HepG2 (cell line): ENCODE data around the gene SRRT. TPM values are rescaled to one million over a fixed set of nuclear protein-coding genes. Genes with fewer than 3 reads are reported as not detected.
A peak's percentile ranks its signal among the peaks of the same experiment; 100 is the strongest.

ENCODE experiments used
- ATAC-seq: fragments of 200-7000 bp; cut with Tn5 transposase; 3 replicates; pipeline ENCODE4 v1.9.1; 2020; ENCODE audit warnings: mild to moderate bottlenecking, moderate library complexity
- BruUV-seq: library from RNA; stranded (reverse); fragments of 400-500 nt; replicated peaks from 2 replicates; lab custom pipeline; 2021; lab: Mats Ljungman, UMichigan
- CTCF ChIA-PET: fragments of 300-600 bp; formaldehyde crosslinking; extraction: SDS; loops from one replicate; lab custom pipeline; 2021; ENCODE audit warnings: low total read pairs, inconsistent platforms, low intra/inter-chr PET ratio; lab: Yijun Ruan, JAX
- POLR2A ChIA-PET: fragments of 350-600 bp; sonication (Branson Sonifier 250); formaldehyde crosslinking; loops from one replicate; lab custom pipeline; 2020; ENCODE audit warnings: antibody characterized with exemption, inconsistent platforms; lab: Yijun Ruan, JAX
- DNase-seq: peaks from one replicate; pipeline ENCODE4 v3.0.0-alpha.2; 2015; ENCODE audit warnings: low spot score
- FAIRE-seq: peaks from 3 replicates; lab custom pipeline; 2011; peaks lifted over from hg19 to GRCh38; lab: Jason Lieb, UNC
- H2AFZ ChIP-seq: one replicate; pipeline ENCODE4 v1.6.1; 2011; ENCODE audit warnings: low read length, inconsistent platforms
- H3K27ac ChIP-seq: fragments of 300-600 bp; 3 replicates; pipeline ENCODE4 v1.8.0; 2011; ENCODE audit warnings: mixed run types, mild to moderate bottlenecking, mixed read lengths, low read length, inconsistent platforms; ENCODE audit not compliant: insufficient read depth; ENCODE audit errors: extremely low read length
- H3K27me3 ChIP-seq, 2 experiments: fragments of 200-600 bp in 1 of 2; 2 replicates in 1 of 2; 3 replicates in 1 of 2; pipeline versions ENCODE4 v1.6.0 to v1.8.0; 2011; ENCODE audit warnings: low read length in 2 of 2, mild to moderate bottlenecking in 2 of 2, moderate library complexity in 2 of 2, inconsistent platforms in 1 of 2; ENCODE audit not compliant: insufficient read depth in 2 of 2, control insufficient read depth in 1 of 2
- H3K36me3 ChIP-seq, 2 experiments: fragments of 200-600 bp in 1 of 2; replicated peaks in 1 of 2; 2 replicates in 1 of 2; 3 replicates in 1 of 2; pipeline versions ENCODE4 v1.5.1 to v1.8.0; 2011; ENCODE audit warnings: low read length in 2 of 2, inconsistent platforms in 1 of 2; ENCODE audit not compliant: insufficient read depth in 2 of 2, control insufficient read depth in 1 of 2
- H3K4me1 ChIP-seq: 2 replicates; pipeline ENCODE4 v1.5.1; 2012; ENCODE audit warnings: low read length, inconsistent platforms; ENCODE audit not compliant: insufficient read depth
- H3K4me2 ChIP-seq: 2 replicates; pipeline ENCODE4 v1.6.0; 2011; ENCODE audit warnings: low read depth, low read length, inconsistent platforms
- H3K4me3 ChIP-seq, 3 experiments: fragments of 200-600 bp in 1 of 3; sonication (generic), shearing (Covaris generic) in 1 of 3; replicated peaks in 1 of 3; 2 replicates each; pipeline ENCODE4 v1.5.1; 2011 to 2016; ENCODE audit warnings: low read length in 3 of 3, inconsistent platforms in 2 of 3, low read depth in 2 of 3, mild to moderate bottlenecking in 2 of 3, control low read depth in 1 of 3, mixed read lengths in 1 of 3; ENCODE audit not compliant: insufficient read depth in 1 of 3
- H3K79me2 ChIP-seq: one replicate; pipeline ENCODE4 v1.6.1; 2011; ENCODE audit warnings: low read length, inconsistent platforms; ENCODE audit not compliant: insufficient read depth
- H3K9ac ChIP-seq: 2 replicates; pipeline ENCODE4 v1.6.0; 2011; ENCODE audit warnings: mild to moderate bottlenecking, low read depth, low read length, inconsistent platforms; ENCODE audit not compliant: insufficient read depth
- H3K9me3 ChIP-seq: 2 replicates; pipeline ENCODE4 v1.5.1; 2012; ENCODE audit warnings: mild to moderate bottlenecking, low read length
- H4K20me1 ChIP-seq: 2 replicates; pipeline ENCODE4 v1.6.0; 2011; ENCODE audit warnings: inconsistent platforms, mild to moderate bottlenecking, low read length, moderate library complexity; ENCODE audit not compliant: insufficient read depth
- CCDC6 ChIP-seq: sonication (generic); formaldehyde crosslinking; IDR thresholded peaks from 2 replicates; pipeline ENCODE4 v1.8.1; 2022; ENCODE audit warnings: mild to moderate bottlenecking, missing genetic modification reagents, moderate library complexity
- GLI4 ChIP-seq: sonication (generic); formaldehyde crosslinking; IDR thresholded peaks from 2 replicates; pipeline ENCODE4 v1.5.1; 2020; ENCODE audit warnings: missing genetic modification reagents, mild to moderate bottlenecking, moderate library complexity, borderline replicate concordance
- HOXA3 ChIP-seq: sonication (generic); formaldehyde crosslinking; IDR thresholded peaks from 2 replicates; pipeline ENCODE4 v1.5.0; 2020; ENCODE audit warnings: missing genetic modification reagents
- MYC ChIP-seq: sonication (generic); formaldehyde crosslinking; IDR thresholded peaks from 2 replicates; pipeline ENCODE4 v1.9.0; 2021; ENCODE audit warnings: missing genetic modification reagents, borderline replicate concordance
- NFIC ChIP-seq: IDR thresholded peaks from 2 replicates; pipeline ENCODE4 v1.6.1; 2012; ENCODE audit warnings: mild to moderate bottlenecking, low read length, inconsistent platforms
- PCBP1 ChIP-seq: fragments of 200-400 bp; formaldehyde crosslinking; IDR thresholded peaks from 2 replicates; pipeline ENCODE4 v1.6.1; 2017; ENCODE audit warnings: mild to moderate bottlenecking, low read depth, low read length, borderline replicate concordance
- RNF219 ChIP-seq: sonication (generic); formaldehyde crosslinking; IDR thresholded peaks from 2 replicates; pipeline ENCODE4 v1.5.0; 2020; ENCODE audit warnings: mild to moderate bottlenecking, missing genetic modification reagents
- SAFB2 ChIP-seq: sonication (generic); formaldehyde crosslinking; IDR thresholded peaks from 2 replicates; pipeline ENCODE4 v1.5.1; 2020; ENCODE audit warnings: missing genetic modification reagents, low read depth, mild to moderate bottlenecking, borderline replicate concordance
- ZFP90 ChIP-seq: sonication (generic); formaldehyde crosslinking; IDR thresholded peaks from 2 replicates; pipeline ENCODE4 v1.8.0; 2022; ENCODE audit warnings: missing genetic modification reagents, mild to moderate bottlenecking, inconsistent platforms, borderline replicate concordance
- ZNF160 ChIP-seq: sonication (generic); formaldehyde crosslinking; IDR thresholded peaks from 2 replicates; pipeline ENCODE4 v1.8.0; 2022; ENCODE audit warnings: mild to moderate bottlenecking, inconsistent platforms, missing genetic modification reagents
- ZNF232 ChIP-seq: sonication (generic); formaldehyde crosslinking; IDR thresholded peaks from 2 replicates; pipeline ENCODE4 v1.4.0; 2020; ENCODE audit warnings: missing genetic modification reagents, borderline replicate concordance
- ZNF44 ChIP-seq: sonication (generic); formaldehyde crosslinking; IDR thresholded peaks from 2 replicates; pipeline ENCODE4 v1.5.1; 2020; ENCODE audit warnings: mild to moderate bottlenecking, missing genetic modification reagents
- ZNF513 ChIP-seq: sonication (generic); formaldehyde crosslinking; conservative IDR thresholded peaks from 2 replicates; pipeline ENCODE4 v1.5.0; 2020; ENCODE audit warnings: missing genetic modification reagents
- ZNF557 ChIP-seq: sonication (generic); formaldehyde crosslinking; IDR thresholded peaks from 2 replicates; pipeline ENCODE4 v1.4.0; 2020; ENCODE audit warnings: missing genetic modification reagents
- ZNF616 ChIP-seq: sonication (generic); formaldehyde crosslinking; IDR thresholded peaks from 2 replicates; pipeline ENCODE4 v1.5.0; 2020; ENCODE audit warnings: low read depth, mild to moderate bottlenecking, missing genetic modification reagents
- ZNF709 ChIP-seq: sonication (generic); formaldehyde crosslinking; IDR thresholded peaks from 2 replicates; pipeline ENCODE4 v1.5.0; 2020; ENCODE audit warnings: mild to moderate bottlenecking, missing genetic modification reagents
- WGBS: methylation state at CpG from one replicate; pipeline ENCODE4 v1.1.6; 2017; ENCODE audit warnings: low lambda C conversion rate; 5-methylcytosine and 5-hydroxymethylcytosine counted together
- in situ Hi-C: cut with HindIII; loops from 2 replicates; pipeline ENCODE4 v1.10.0; 2017; ENCODE audit warnings: low pct_unique_long_range_greater_than_20kb; ENCODE audit not compliant: extremely low pct_ligation_motif_present
- intact Hi-C: fragments of 100-400 bp; cut with micrococcal nuclease; formaldehyde crosslinking; loops from one replicate; pipeline ENCODE4 v1.10.0; 2022; ENCODE audit not compliant: unreplicated experiment
- polyA plus RNA-seq, 8 experiments: library from polyadenylated mRNA; depleted of rRNA in 3 of 8; stranded (reverse) in 7 of 8; unstranded in 1 of 8; fragments of >200 nt; fragmentation: Illumina TruSeq in 4 of 8; extraction: Trizol in 4 of 8; gene quantifications; 2 replicates each; pipeline versions ENCODE4 v1.2.1 to v1.2.3, GENCODE V29; 2011 to 2016; ENCODE audit warnings: low read depth in 4 of 8, missing spikeins in 1 of 8, mixed read lengths in 1 of 8; ENCODE audit not compliant: insufficient read depth in 1 of 8
- total RNA-seq, 5 experiments: library from RNA; depleted of rRNA; stranded (reverse); fragments of >200 nt; fragmentation: Illumina TruSeq; extraction: Trizol; gene quantifications; 2 replicates each; pipeline ENCODE4 v1.2.3, GENCODE V29; 2016; ENCODE audit warnings: low read depth in 1 of 5
- TF ChIP-seq, protein P1 (sequence below): sonication (generic); formaldehyde crosslinking; IDR thresholded peaks from 2 replicates; pipeline ENCODE4 v1.5.0; 2020; ENCODE audit warnings: mild to moderate bottlenecking, missing genetic modification reagents

Gene SRRT
- total and polyA plus RNA-seq, 2 of the 13 experiments (the other 11 are each of a cell fraction or from before 2014, with no cell fraction given), result 26.2 to 106 TPM

DNA sequence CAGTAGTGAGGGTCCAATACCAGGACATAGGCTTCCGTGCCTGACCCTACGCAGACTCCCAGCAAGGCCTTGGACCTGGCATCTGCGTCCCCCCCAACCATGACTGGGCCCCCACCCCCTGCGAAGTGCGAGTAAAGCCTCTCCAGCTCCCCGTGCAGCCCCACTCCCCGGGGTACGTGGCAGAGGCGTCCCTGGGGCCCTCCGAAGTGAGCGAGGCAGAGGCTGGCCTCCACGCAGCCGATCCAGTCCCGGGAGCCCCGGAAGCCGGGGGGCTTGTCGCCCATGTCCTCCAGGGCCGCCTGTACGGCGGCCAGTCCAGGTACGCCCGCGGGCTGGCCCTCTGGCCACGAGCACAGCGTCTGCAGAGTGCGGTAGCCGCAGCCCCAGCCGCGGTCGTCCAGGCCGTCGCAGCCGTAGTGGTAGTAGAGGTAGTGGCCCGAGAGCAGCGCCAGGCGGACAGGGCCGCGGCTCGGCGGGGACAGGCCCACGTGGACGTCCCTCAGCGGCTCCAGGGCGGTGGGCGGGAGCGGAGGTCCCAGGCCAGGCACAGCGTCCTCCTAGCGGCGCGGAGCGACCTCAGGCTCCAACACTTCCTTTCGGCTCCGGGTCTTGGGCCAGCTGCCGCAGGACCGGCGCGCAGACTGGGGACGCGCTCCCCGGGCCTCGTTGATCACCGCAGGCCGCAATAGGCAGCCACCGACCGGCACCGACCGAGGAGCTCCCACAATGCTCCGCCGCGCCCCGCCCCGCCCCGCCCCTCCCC lies 14.3 kb downstream of the SRRT start, which contains the start of gene UFSP1:
Gene UFSP1 (minus strand): TSS at position 728 of the 763 bp plus-strand sequence. CDS start 444 bp downstream, at position 284.
- in situ Hi-C loops (loop anchor here (25.0 kb wide), 1 partner anchor 398 kb away; no protein-coding TSS in a partner anchor), intact Hi-C loops (no loop called here)
- Histone ChIP-seq H3K4me3 (peak within 1 kb of the TSS; percentile 65 to 79 (median 75)), H3K27me3 (peaks cover 4 to 13% of the 10 kb centered on the region in 2 experiments; a peak in 4 of 5 replicates), H2AFZ (no peak within 1 kb of the TSS), H3K4me1 (peaks cover 64% of the 10 kb centered on the region), H4K20me1 (no peaks in the 10 kb centered on the region), H3K4me2 (peak within 1 kb of the TSS; percentile 91), H3K9me3 (no peaks in the 10 kb centered on the region), H3K36me3 (peaks cover 18 to 45% of the 10 kb centered on the region in 2 experiments), H3K9ac (peak within 1 kb of the TSS; percentile 93), H3K79me2 (peaks cover 10% of the 10 kb centered on the region), H3K27ac (peak within 1 kb of the TSS; percentile 84)
- ChIA-PET POLR2A (interaction anchor here (0.5 to 6.0 kb wide), 29 partner anchors 11 to 419 kb away, joined by 3 to 141 read pairs (median 5); partner anchors contain the start of genes AGFG2, FBXO24, PLOD3 and POP7), CTCF (no interaction called here)
- peak; percentile 75 for ATAC-seq
- DNase-seq, result no peak
- BruUV-seq, result no TSS peak
- FAIRE-seq, result no peak
- no CpG with 5 or more reads among the region's 73 CpGs for WGBS
- TF ChIP-seq ZNF709 (CRISPR knock-in tag) (peak; percentile 88), ZNF160 (CRISPR knock-in tag) (peak; percentile 94), ZNF44 (CRISPR knock-in tag) (0 out of 2 replicates have a peak, but pooled peaks have one; percentile 68), GLI4 (CRISPR knock-in tag) (peak; percentile 76; the same call in 1 of the 2 replicates), RNF219 (no peak; the same call in 1 of the 2 replicates), ZNF232 (CRISPR knock-in tag) (peak; percentile 85), HOXA3 (CRISPR knock-in tag) (peak; percentile 58), ZNF513 (no peak), NFIC (no peak), ZFP90 (CRISPR knock-in tag) (peak; percentile 52; the same call in 1 of the 2 replicates), SAFB2 (CRISPR knock-in tag) (peak; percentile 90), ZNF616 (CRISPR knock-in tag) (peak; percentile 55; the same call in 1 of the 2 replicates), ZNF557 (peak; percentile 66; the same call in 1 of the 2 replicates), PCBP1 (0 out of 2 replicates have a peak, but pooled peaks have one; percentile 14), MYC (CRISPR knock-in tag) (peak; percentile 97), CCDC6 (peak; percentile 37; the same call in 1 of the 2 replicates)
- TF ChIP-seq, protein P1, sequence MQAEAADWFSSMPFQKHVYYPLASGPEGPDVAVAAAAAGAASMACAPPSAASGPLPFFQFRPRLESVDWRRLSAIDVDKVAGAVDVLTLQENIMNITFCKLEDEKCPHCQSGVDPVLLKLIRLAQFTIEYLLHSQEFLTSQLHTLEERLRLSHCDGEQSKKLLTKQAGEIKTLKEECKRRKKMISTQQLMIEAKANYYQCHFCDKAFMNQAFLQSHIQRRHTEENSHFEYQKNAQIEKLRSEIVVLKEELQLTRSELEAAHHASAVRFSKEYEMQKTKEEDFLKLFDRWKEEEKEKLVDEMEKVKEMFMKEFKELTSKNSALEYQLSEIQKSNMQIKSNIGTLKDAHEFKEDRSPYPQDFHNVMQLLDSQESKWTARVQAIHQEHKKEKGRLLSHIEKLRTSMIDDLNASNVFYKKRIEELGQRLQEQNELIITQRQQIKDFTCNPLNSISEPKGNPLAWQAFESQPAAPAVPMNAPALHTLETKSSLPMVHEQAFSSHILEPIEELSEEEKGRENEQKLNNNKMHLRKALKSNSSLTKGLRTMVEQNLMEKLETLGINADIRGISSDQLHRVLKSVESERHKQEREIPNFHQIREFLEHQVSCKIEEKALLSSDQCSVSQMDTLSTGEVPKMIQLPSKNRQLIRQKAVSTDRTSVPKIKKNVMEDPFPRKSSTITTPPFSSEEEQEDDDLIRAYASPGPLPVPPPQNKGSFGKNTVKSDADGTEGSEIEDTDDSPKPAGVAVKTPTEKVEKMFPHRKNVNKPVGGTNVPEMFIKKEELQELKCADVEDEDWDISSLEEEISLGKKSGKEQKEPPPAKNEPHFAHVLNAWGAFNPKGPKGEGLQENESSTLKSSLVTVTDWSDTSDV (CRISPR knock-in tag), result peak; percentile 12
